ENCODE results near the gene PLAGL2.

Gene PLAGL2

GRCh38 chr20:32160341-32160740 lies 47.2 kb downstream of the PLAGL2 start:
- H2BK12ac ChIP-seq (ENCODE audit: low read length in 2 of 2), result no peak overlapping the region
- H2BK15ac ChIP-seq (ENCODE audit: low read depth, poor library complexity, severe bottlenecking), result no peak overlapping the region
- H3K4me3 ChIP-seq (ENCODE audit: insufficient read depth in 1 of 2, low read depth in 1 of 2, low read length in 2 of 2), result no peak overlapping the region
- H3K27ac ChIP-seq (ENCODE audit: low read length, poor library complexity, severe bottlenecking), result no peak overlapping the region
- H2BK120ac ChIP-seq (ENCODE audit: low read depth, low read length), result no peak overlapping the region
- DNase-seq, result no peak
- no peak overlapping the region for H3K23ac ChIP-seq (ENCODE audit: low read length in 2 of 2)
- no peaks in the 10 kb centered on the region for H3K9me3 ChIP-seq (ENCODE audit: control insufficient read depth, low read length)
- peaks cover 75 to 76% of the 10 kb centered on the region in 2 experiments for H3K36me3 ChIP-seq (ENCODE audit: control insufficient read depth in 1 of 2, insufficient read depth in 2 of 2, low read depth in 1 of 2, low read length in 2 of 2)
- H3K18ac ChIP-seq (ENCODE audit: low read depth in 1 of 2, low read length in 2 of 2), result no peak overlapping the region
- no peak overlapping the region for H3K4me2 ChIP-seq (ENCODE audit: low read length, poor library complexity, severe bottlenecking)
- H3K79me1 ChIP-seq (replicated peaks; ENCODE audit: low read length, poor library complexity, severe bottlenecking), result peaks cover 20% of the 10 kb centered on the region
- H3K27me3 ChIP-seq (ENCODE audit: control insufficient read depth in 1 of 2, insufficient read depth in 1 of 2, low read length in 2 of 2), result no peaks in the 10 kb centered on the region
- no peak overlapping the region for H3K4ac ChIP-seq (ENCODE audit: low read depth in 1 of 2, low read length in 2 of 2)
- H3K4me1 ChIP-seq (ENCODE audit: control insufficient read depth, insufficient read depth, low read depth, low read length), result peaks cover 4% of the 10 kb centered on the region
- no peak overlapping the region for H2BK5ac ChIP-seq (ENCODE audit: low read depth, low read length, poor library complexity, severe bottlenecking)
- no peak overlapping the region for H4K8ac ChIP-seq (ENCODE audit: low read length)
- no peak overlapping the region for H3K9ac ChIP-seq (ENCODE audit: low read length)
- no peak overlapping the region for H4K91ac ChIP-seq (ENCODE audit: low read length)
- H2AK5ac ChIP-seq (ENCODE audit: low read length, severe bottlenecking), result no peak overlapping the region
- no peak overlapping the region for H3K14ac ChIP-seq (ENCODE audit: low read length in 2 of 2)
- 97% methylated on average over 5 of the region's 5 CpGs for WGBS
- H2AFZ ChIP-seq (ENCODE audit: low read depth, low read length), result no peak overlapping the region

GRCh38 chr20:32159766-32160221 lies 47.7 kb downstream of the PLAGL2 start:
- Histone ChIP-seq H2AK5ac (ENCODE audit: low read length, severe bottlenecking) (no peak overlapping the region), H4K91ac (ENCODE audit: low read length) (no peak overlapping the region), H3K79me1 (replicated peaks; ENCODE audit: low read length, poor library complexity, severe bottlenecking) (peaks cover 19% of the 10 kb centered on the region), H4K8ac (ENCODE audit: low read length) (no peak overlapping the region), H3K27ac (ENCODE audit: low read length, poor library complexity, severe bottlenecking) (no peak overlapping the region), H2BK15ac (ENCODE audit: low read depth, poor library complexity, severe bottlenecking) (no peak overlapping the region), H2BK120ac (ENCODE audit: low read depth, low read length) (no peak overlapping the region), H3K18ac (ENCODE audit: low read depth in 1 of 2, low read length in 2 of 2) (no peak overlapping the region), H3K9me3 (ENCODE audit: control insufficient read depth, low read length) (no peaks in the 10 kb centered on the region), H3K4me1 (ENCODE audit: control insufficient read depth, insufficient read depth, low read depth, low read length) (peaks cover 9% of the 10 kb centered on the region), H2BK5ac (ENCODE audit: low read depth, low read length, poor library complexity, severe bottlenecking) (no peak overlapping the region), H3K9ac (ENCODE audit: low read length) (no peak overlapping the region), H3K23ac (ENCODE audit: low read length in 2 of 2) (no peak overlapping the region), H3K36me3 (ENCODE audit: control insufficient read depth in 1 of 2, insufficient read depth in 2 of 2, low read depth in 1 of 2, low read length in 2 of 2) (peaks cover 69 to 76% of the 10 kb centered on the region in 2 experiments), H2BK12ac (ENCODE audit: low read length in 2 of 2) (no peak overlapping the region), H3K27me3 (ENCODE audit: control insufficient read depth in 1 of 2, insufficient read depth in 1 of 2, low read length in 2 of 2) (no peaks in the 10 kb centered on the region), H3K14ac (ENCODE audit: low read length in 2 of 2) (no peak overlapping the region), H2AFZ (ENCODE audit: low read depth, low read length) (no peak overlapping the region), H3K4me3 (ENCODE audit: insufficient read depth in 1 of 2, low read depth in 1 of 2, low read length in 2 of 2) (no peak overlapping the region), H3K4me2 (ENCODE audit: low read length, poor library complexity, severe bottlenecking) (no peak overlapping the region), H3K4ac (ENCODE audit: low read depth in 1 of 2, low read length in 2 of 2) (no peak overlapping the region)
- DNase-seq, result no peak
- WGBS, result 91% methylated on average over 5 of the region's 5 CpGs

GRCh38 chr20:32158943-32159660 lies 48.4 kb downstream of the PLAGL2 start:
- no peak overlapping the region for H2BK12ac ChIP-seq (ENCODE audit: low read length in 2 of 2)
- peaks cover 19% of the 10 kb centered on the region for H3K79me1 ChIP-seq (replicated peaks; ENCODE audit: low read length, poor library complexity, severe bottlenecking)
- H3K18ac ChIP-seq (ENCODE audit: low read depth in 1 of 2, low read length in 2 of 2), result no peak overlapping the region
- no peaks in the 10 kb centered on the region for H3K27me3 ChIP-seq (ENCODE audit: control insufficient read depth in 1 of 2, insufficient read depth in 1 of 2, low read length in 2 of 2)
- H2AFZ ChIP-seq (ENCODE audit: low read depth, low read length), result no peak overlapping the region
- H3K4me2 ChIP-seq (ENCODE audit: low read length, poor library complexity, severe bottlenecking), result no peak overlapping the region
- no peak for DNase-seq
- H4K91ac ChIP-seq (ENCODE audit: low read length), result no peak overlapping the region
- 98% methylated on average over 3 of the region's 4 CpGs for WGBS
- H3K4me3 ChIP-seq (ENCODE audit: insufficient read depth in 1 of 2, low read depth in 1 of 2, low read length in 2 of 2), result no peak overlapping the region
- no peak overlapping the region for H2BK5ac ChIP-seq (ENCODE audit: low read depth, low read length, poor library complexity, severe bottlenecking)
- H2AK5ac ChIP-seq (ENCODE audit: low read length, severe bottlenecking), result no peak overlapping the region
- H3K27ac ChIP-seq (ENCODE audit: low read length, poor library complexity, severe bottlenecking), result no peak overlapping the region
- H3K9ac ChIP-seq (ENCODE audit: low read length), result no peak overlapping the region
- H3K23ac ChIP-seq (ENCODE audit: low read length in 2 of 2), result no peak overlapping the region
- peaks cover 12% of the 10 kb centered on the region for H3K4me1 ChIP-seq (ENCODE audit: control insufficient read depth, insufficient read depth, low read depth, low read length)
- no peaks in the 10 kb centered on the region for H3K9me3 ChIP-seq (ENCODE audit: control insufficient read depth, low read length)
- no peak overlapping the region for H3K4ac ChIP-seq (ENCODE audit: low read depth in 1 of 2, low read length in 2 of 2)
- H4K8ac ChIP-seq (ENCODE audit: low read length), result no peak overlapping the region
- H2BK120ac ChIP-seq (ENCODE audit: low read depth, low read length), result no peak overlapping the region
- peaks cover 63 to 73% of the 10 kb centered on the region in 2 experiments for H3K36me3 ChIP-seq (ENCODE audit: control insufficient read depth in 1 of 2, insufficient read depth in 2 of 2, low read depth in 1 of 2, low read length in 2 of 2)
- H2BK15ac ChIP-seq (ENCODE audit: low read depth, poor library complexity, severe bottlenecking), result no peak overlapping the region
- H3K14ac ChIP-seq (ENCODE audit: low read length in 2 of 2), result no peak overlapping the region

GRCh38 chr20:32158351-32158750 lies 49.2 kb downstream of the PLAGL2 start:
- no peak overlapping the region for H2AK5ac ChIP-seq (ENCODE audit: low read length, severe bottlenecking)
- no peak overlapping the region for H2BK12ac ChIP-seq (ENCODE audit: low read length in 2 of 2)
- no peak overlapping the region for H2BK5ac ChIP-seq (ENCODE audit: low read depth, low read length, poor library complexity, severe bottlenecking)
- H3K4me1 ChIP-seq (ENCODE audit: control insufficient read depth, insufficient read depth, low read depth, low read length), result peaks cover 12% of the 10 kb centered on the region
- WGBS, result 97% methylated on average over 11 of the region's 11 CpGs
- peaks cover 65 to 73% of the 10 kb centered on the region in 2 experiments for H3K36me3 ChIP-seq (ENCODE audit: control insufficient read depth in 1 of 2, insufficient read depth in 2 of 2, low read depth in 1 of 2, low read length in 2 of 2)
- H4K91ac ChIP-seq (ENCODE audit: low read length), result no peak overlapping the region
- no peaks in the 10 kb centered on the region for H3K9me3 ChIP-seq (ENCODE audit: control insufficient read depth, low read length)
- no peak overlapping the region for H3K9ac ChIP-seq (ENCODE audit: low read length)
- H3K79me1 ChIP-seq (replicated peaks; ENCODE audit: low read length, poor library complexity, severe bottlenecking), result peaks cover 18% of the 10 kb centered on the region
- H3K4ac ChIP-seq (ENCODE audit: low read depth in 1 of 2, low read length in 2 of 2), result no peak overlapping the region
- no peak overlapping the region for H4K8ac ChIP-seq (ENCODE audit: low read length)
- no peak overlapping the region for H3K14ac ChIP-seq (ENCODE audit: low read length in 2 of 2)
- no peak overlapping the region for H3K4me3 ChIP-seq (ENCODE audit: insufficient read depth in 1 of 2, low read depth in 1 of 2, low read length in 2 of 2)
- H3K27ac ChIP-seq (ENCODE audit: low read length, poor library complexity, severe bottlenecking), result no peak overlapping the region
- no peak overlapping the region for H3K4me2 ChIP-seq (ENCODE audit: low read length, poor library complexity, severe bottlenecking)
- H2AFZ ChIP-seq (ENCODE audit: low read depth, low read length), result no peak overlapping the region
- no peak overlapping the region for H3K18ac ChIP-seq (ENCODE audit: low read depth in 1 of 2, low read length in 2 of 2)
- no peak overlapping the region for H2BK15ac ChIP-seq (ENCODE audit: low read depth, poor library complexity, severe bottlenecking)
- no peak overlapping the region for H2BK120ac ChIP-seq (ENCODE audit: low read depth, low read length)
- no peak for DNase-seq
- no peak overlapping the region for H3K23ac ChIP-seq (ENCODE audit: low read length in 2 of 2)
- H3K27me3 ChIP-seq (ENCODE audit: control insufficient read depth in 1 of 2, insufficient read depth in 1 of 2, low read length in 2 of 2), result no peaks in the 10 kb centered on the region

All from mesenchymal stem cell (in vitro differentiated cells and primary cell).